ENCODE measurements around the gene DENND10. TPM values are rescaled to one million over a fixed set of nuclear protein-coding genes. Genes with fewer than 3 reads are reported as not detected.

Gene DENND10
- total RNA-seq, 6 experiments from 2014 or later = 24.0 to 46.4 (median 36.1) TPM

DNA sequence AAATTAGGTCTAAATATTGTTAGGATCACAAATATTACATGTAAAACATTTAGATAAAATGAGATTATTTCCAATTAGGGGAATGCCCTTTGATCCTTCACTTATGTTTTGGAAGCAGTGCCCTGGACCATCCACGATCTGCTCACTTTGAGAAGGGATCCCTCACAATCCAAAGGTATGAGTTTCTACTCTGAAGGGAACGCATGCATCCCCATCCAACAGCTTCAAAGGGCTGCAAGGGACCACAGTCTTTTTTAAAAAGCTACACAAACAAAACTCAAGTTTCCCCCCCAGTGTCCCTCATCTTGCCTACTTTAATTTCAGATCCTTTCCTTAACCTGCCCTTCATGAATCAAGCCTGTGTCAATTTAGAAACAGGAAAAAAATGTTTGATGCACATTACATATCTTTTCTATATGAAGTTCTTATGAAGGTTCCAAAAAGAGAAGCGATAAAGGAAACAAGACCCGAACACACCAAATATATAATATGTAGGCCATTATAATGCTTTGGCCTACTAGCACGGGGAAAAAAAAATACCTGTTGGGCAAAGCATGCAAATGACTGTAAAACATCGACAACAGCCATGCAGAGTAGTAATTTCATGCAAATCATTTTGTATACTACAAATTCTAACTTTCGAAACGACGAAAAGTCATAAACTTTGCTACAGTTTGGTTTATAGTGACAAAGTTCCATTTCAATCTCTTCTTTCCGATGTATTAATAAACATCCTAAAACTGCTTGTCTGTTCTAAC, 25.3 kb upstream of the DENND10 start:
- Histone ChIP-seq H3K27ac (peak overlapping the region in 2 of 3 donors; percentile 95 to 98), H3K4me3 (peak overlapping the region; percentile 94 to 96 (median 95)), H3K4me1 (peaks cover 0 to 40% (median 11%) of the 10 kb centered on the region in 4 donors), H3K36me3 (peaks cover 0 to 5% (median 0%) of the 10 kb centered on the region in 4 donors), H3K9me3 (no peaks in the 10 kb centered on the region), H3K27me3 (no peaks in the 10 kb centered on the region)
- WGBS (ENCODE audit: insufficient coverage, low coverage, low lambda C conversion rate, missing lambda C conversion rate) = 11% methylated on average over 10 of the region's 10 CpGs
- intact Hi-C loops (cut with DNase I) = no loop called here
- TF ChIP-seq POLR2A (IDR thresholded peaks at IDR 0.05) = no peak
- TF ChIP-seq, protein P1, sequence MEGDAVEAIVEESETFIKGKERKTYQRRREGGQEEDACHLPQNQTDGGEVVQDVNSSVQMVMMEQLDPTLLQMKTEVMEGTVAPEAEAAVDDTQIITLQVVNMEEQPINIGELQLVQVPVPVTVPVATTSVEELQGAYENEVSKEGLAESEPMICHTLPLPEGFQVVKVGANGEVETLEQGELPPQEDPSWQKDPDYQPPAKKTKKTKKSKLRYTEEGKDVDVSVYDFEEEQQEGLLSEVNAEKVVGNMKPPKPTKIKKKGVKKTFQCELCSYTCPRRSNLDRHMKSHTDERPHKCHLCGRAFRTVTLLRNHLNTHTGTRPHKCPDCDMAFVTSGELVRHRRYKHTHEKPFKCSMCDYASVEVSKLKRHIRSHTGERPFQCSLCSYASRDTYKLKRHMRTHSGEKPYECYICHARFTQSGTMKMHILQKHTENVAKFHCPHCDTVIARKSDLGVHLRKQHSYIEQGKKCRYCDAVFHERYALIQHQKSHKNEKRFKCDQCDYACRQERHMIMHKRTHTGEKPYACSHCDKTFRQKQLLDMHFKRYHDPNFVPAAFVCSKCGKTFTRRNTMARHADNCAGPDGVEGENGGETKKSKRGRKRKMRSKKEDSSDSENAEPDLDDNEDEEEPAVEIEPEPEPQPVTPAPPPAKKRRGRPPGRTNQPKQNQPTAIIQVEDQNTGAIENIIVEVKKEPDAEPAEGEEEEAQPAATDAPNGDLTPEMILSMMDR (IDR thresholded peaks at IDR 0.05) = no peak
- no peak for DNase-seq
- ATAC-seq = no peak

DNA sequence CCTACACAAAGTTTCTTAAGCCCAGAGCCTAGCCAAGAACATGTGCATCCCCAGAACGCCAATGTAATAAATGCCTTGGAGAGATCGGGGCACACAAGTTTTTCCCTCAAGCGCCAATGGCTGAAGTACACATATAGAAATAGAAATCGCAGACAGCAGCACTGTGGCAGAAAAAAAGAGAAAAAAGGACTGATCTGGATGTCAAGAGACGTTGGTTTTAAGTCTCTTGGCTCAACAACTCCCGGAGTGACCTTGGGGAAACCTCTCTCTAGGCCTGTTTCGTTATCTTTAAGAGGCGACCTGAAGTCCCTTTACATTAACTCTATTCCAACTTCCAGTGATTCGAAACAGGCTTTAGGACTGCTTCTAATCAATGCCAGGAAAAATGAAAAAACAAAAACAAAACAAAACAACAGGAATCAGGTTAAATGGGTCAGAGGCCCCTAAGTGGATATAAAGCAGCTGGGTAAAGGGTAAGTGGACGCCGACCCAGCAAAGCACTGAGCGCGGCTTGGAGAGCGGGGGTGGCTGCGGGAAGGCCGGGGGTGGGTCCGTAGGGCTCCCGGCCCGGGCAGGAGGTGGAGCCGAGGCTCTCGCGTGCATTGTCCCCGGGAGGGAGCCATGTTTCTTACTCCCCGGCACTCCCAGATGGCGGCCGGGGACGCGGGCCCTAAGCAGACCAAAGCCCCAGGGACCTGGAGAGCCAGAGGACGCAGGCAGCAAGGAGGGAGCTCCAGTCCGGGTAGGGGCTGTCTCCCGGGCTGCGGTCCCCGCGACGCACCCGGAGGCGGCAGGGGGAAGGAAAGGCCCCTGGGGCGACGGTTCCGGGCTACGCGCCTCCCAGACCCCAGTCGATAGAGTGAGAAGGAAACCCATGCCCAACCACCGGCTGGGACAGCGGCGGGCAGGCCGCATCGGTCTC, 24.1 kb upstream of the DENND10 start:
- Histone ChIP-seq H3K27me3 (no peaks in the 10 kb centered on the region), H3K27ac (peak overlapping the region; percentile 95 to 98 (median 95)), H3K9me3 (no peaks in the 10 kb centered on the region), H3K4me3 (peak overlapping the region; percentile 94 to 96 (median 95)), H3K4me1 (peaks cover 0 to 42% (median 9%) of the 10 kb centered on the region in 4 donors), H3K36me3 (no peaks in the 10 kb centered on the region)
- intact Hi-C loops (cut with DNase I) = no loop called here
- under 1% methylated on average over 22 of the region's 48 CpGs for WGBS (ENCODE audit: insufficient coverage, low coverage, low lambda C conversion rate, missing lambda C conversion rate)
- TF ChIP-seq POLR2A (IDR thresholded peaks at IDR 0.05) = no peak
- TF ChIP-seq, protein P1 (IDR thresholded peaks at IDR 0.05) = no peak
- DNase-seq (peak; percentile 82 to 87 (median 85)), ATAC-seq (peak; percentile 78 to 90 (median 82))

DNA sequence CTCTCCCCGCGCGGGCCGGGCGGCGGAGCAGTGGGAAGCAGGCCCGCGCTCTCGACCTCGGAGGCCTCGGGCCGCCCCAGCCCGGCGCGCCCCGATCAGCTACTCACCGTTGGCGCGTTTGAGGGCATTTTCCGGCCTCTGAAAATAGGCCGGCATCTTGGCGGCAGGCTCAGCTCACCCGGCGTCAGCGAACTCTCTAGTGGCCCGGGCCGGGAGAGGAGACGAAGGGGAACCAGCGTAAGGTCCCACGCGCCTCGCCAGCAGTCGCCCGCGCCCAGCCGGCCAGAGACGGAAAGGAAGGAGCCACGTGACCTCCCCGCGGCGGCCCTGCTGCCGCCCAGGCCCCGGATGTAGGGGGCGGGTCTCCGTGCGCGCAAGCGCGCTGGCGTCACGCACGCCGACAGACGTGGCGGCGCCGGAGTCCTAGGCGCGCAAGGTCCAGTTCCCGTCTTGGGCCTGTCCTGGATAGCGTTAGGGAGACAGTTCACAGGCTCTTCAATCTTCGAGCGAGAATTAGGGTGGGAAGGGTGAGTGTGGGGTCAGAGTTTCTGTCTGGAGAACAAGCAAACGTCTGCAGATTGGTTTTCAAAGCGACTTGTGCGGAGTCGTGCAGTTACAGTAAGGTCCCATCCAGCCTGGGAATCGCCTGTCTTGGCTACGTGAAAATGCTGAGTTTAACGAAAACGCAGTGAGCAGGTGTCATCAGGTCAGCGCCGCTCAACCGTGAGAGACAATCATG, 23.2 kb upstream of the DENND10 start, which contains the start of gene EIF3A:
Gene EIF3A (minus strand): TSS at position 297 of the 739 bp plus-strand sequence. CDS start 141 bp downstream, at position 156.
- H3K27me3 ChIP-seq = no peaks in the 10 kb centered on the region
- intact Hi-C loops (cut with DNase I) = no loop called here
- ATAC-seq = peak; percentile 86 to 90 (median 88)
- TF ChIP-seq, protein P1 (IDR thresholded peaks at IDR 0.05) = no peak
- peak; percentile 94 for TF ChIP-seq POLR2A (IDR thresholded peaks at IDR 0.05)
- peak within 1 kb of the TSS; percentile 94 to 96 (median 95) for H3K4me3 ChIP-seq
- no peaks in the 10 kb centered on the region for H3K9me3 ChIP-seq
- peak within 1 kb of the TSS; percentile 95 to 98 (median 95) for H3K27ac ChIP-seq
- no peaks in the 10 kb centered on the region for H3K36me3 ChIP-seq
- 0% methylated on average over 37 of the region's 74 CpGs for WGBS (ENCODE audit: insufficient coverage, low coverage, low lambda C conversion rate, missing lambda C conversion rate)
- peaks cover 0 to 42% (median 8%) of the 10 kb centered on the region in 4 donors for H3K4me1 ChIP-seq
- DNase-seq = peak; percentile 95 to 96 (median 95)

DNA sequence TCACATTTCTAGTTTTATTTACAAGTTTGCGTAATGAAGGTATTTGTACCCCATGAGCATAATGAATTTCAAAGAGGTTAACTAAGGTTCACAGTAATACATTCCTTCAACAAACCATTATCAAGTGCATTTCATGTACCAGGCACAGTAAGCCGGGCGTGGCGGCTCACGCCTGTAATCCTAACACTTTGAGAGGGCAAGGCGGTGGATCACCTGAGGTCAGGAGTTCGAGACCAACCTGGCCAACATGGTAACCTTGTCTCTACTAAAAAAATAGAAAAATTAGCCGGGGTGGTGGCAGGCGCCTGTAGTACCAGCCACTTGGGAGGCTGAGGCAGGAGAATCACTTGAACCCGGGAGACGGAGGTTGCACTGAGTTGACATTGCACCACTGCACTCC, 19.0 kb upstream of the DENND10 start:
- Histone ChIP-seq H3K27me3 (no peaks in the 10 kb centered on the region), H3K9me3 (no peaks in the 10 kb centered on the region), H3K36me3 (no peaks in the 10 kb centered on the region), H3K27ac (no peak overlapping the region), H3K4me3 (no peak overlapping the region), H3K4me1 (peaks cover 0 to 14% (median 0%) of the 10 kb centered on the region in 4 donors)
- WGBS (ENCODE audit: insufficient coverage, low coverage, low lambda C conversion rate, missing lambda C conversion rate) = 68% methylated on average over 11 of the region's 11 CpGs
- no peak for ATAC-seq
- no peak for DNase-seq
- TF ChIP-seq, protein P1 (IDR thresholded peaks at IDR 0.05) = no peak
- no peak for TF ChIP-seq POLR2A (IDR thresholded peaks at IDR 0.05)
- intact Hi-C loops (cut with DNase I) = no loop called here
